ENCODE results near the gene SPATA2. TPM values are rescaled to one million over a fixed set of nuclear protein-coding genes. Genes with fewer than 3 reads are reported as not detected.

Gene SPATA2
- total and polyA plus RNA-seq, 2 experiments from 2014 or later, result 5.3 to 9.3 TPM

GRCh38 chr20:49853640-49854039 is 61.7 kb downstream of the SPATA2 start:
- peak overlapping the region; percentile 65 for H3K27ac Mint-ChIP-seq
- peak; percentile 78 for ATAC-seq
- H3K27ac ChIP-seq (ENCODE audit: low read depth), result no peak overlapping the region

More at GRCh38 chr20:49853640-49854039, 61.7 kb downstream of the SPATA2 start:
- Mint-ChIP-seq H3K9me3 (no peaks in the 10 kb centered on the region), H3K36me3 (ENCODE audit: low read depth) (peaks cover 7% of the 10 kb centered on the region), H3K4me3 (no peak overlapping the region; the same call in 2 of the 3 replicates), H3K27me3 (ENCODE audit: insufficient read depth, low read depth, poor library complexity) (no peaks in the 10 kb centered on the region), H3K4me1 (peaks cover 48% of the 10 kb centered on the region)
- H3K4me2 ChIP-seq, result no peak overlapping the region
- H3K79me2 ChIP-seq (replicated peaks; ENCODE audit: insufficient read depth), result no peaks in the 10 kb centered on the region
- no peaks in the 10 kb centered on the region for H4K20me1 ChIP-seq (replicated peaks; ENCODE audit: insufficient read depth)
- peak; percentile 72 for DNase-seq (ENCODE audit: low spot score)
- H3K27me3 ChIP-seq (ENCODE audit: insufficient read depth), result no peaks in the 10 kb centered on the region
- peaks cover 24% of the 10 kb centered on the region for H3K4me1 ChIP-seq (ENCODE audit: insufficient read depth)
- no peak overlapping the region for H3K4me3 ChIP-seq
- no peak for TF ChIP-seq ZNF462 (CRISPR knock-in tag; IDR thresholded peaks at IDR 0.05)
- no peak for TF ChIP-seq EZH2 (IDR thresholded peaks at IDR 0.05; ENCODE audit: low read depth, unreplicated experiment)
- TF ChIP-seq ZNF114 (CRISPR knock-in tag; IDR thresholded peaks at IDR 0.05), result no peak
- no peak for TF ChIP-seq ETS1 (IDR thresholded peaks at IDR 0.05)
- TF ChIP-seq NANOG (IDR thresholded peaks at IDR 0.05; ENCODE audit: borderline replicate concordance), result no peak
- TF ChIP-seq REST (IDR thresholded peaks at IDR 0.05; ENCODE audit: unreplicated experiment), result no peak
- no peak for TF ChIP-seq JUNB (IDR thresholded peaks at IDR 0.05; ENCODE audit: unreplicated experiment)
- no peak for TF ChIP-seq EZH2phosphoT487 (IDR thresholded peaks at IDR 0.05; ENCODE audit: unreplicated experiment)
- no peak for TF ChIP-seq ZNF331 (CRISPR knock-in tag; IDR thresholded peaks at IDR 0.05; ENCODE audit: low read depth)
- no peak for TF ChIP-seq POLR2AphosphoS5 (IDR thresholded peaks at IDR 0.05; ENCODE audit: low read depth)
- TF ChIP-seq STAT1 (IDR thresholded peaks at IDR 0.05; ENCODE audit: unreplicated experiment), result no peak
- no peak for TF ChIP-seq CREB1 (CRISPR knock-in tag; IDR thresholded peaks at IDR 0.05; ENCODE audit: low read depth)
- TF ChIP-seq CTCF (conservative IDR thresholded peaks at IDR 0.05; ENCODE audit: low read depth in 2 of 2), result no peak
- no peaks in the 10 kb centered on the region for H3K36me3 ChIP-seq (ENCODE audit: insufficient read depth)
- no peak overlapping the region for H2AFZ ChIP-seq
- no peaks in the 10 kb centered on the region for H3F3A ChIP-seq (replicated peaks; ENCODE audit: low read depth)
- no peaks in the 10 kb centered on the region for H3K9me2 ChIP-seq (ENCODE audit: insufficient read depth)
